Activated T-cell treated with anti-CD3 and anti-CD28 coated beads for 48 hours (primary cell): ENCODE results near the gene CCRL2.
"Not testable (repeated sequence)": the region's sequence is repeated elsewhere in the genome, so short reads cannot be mapped to it uniquely, and the experiment has no call there.

Experiments used
- DNase-seq: peaks from one replicate; pipeline ENCODE4 v3.0.0-alpha.2; 2020; ENCODE audit warnings: low read depth

The CCRL2 gene

DNA sequence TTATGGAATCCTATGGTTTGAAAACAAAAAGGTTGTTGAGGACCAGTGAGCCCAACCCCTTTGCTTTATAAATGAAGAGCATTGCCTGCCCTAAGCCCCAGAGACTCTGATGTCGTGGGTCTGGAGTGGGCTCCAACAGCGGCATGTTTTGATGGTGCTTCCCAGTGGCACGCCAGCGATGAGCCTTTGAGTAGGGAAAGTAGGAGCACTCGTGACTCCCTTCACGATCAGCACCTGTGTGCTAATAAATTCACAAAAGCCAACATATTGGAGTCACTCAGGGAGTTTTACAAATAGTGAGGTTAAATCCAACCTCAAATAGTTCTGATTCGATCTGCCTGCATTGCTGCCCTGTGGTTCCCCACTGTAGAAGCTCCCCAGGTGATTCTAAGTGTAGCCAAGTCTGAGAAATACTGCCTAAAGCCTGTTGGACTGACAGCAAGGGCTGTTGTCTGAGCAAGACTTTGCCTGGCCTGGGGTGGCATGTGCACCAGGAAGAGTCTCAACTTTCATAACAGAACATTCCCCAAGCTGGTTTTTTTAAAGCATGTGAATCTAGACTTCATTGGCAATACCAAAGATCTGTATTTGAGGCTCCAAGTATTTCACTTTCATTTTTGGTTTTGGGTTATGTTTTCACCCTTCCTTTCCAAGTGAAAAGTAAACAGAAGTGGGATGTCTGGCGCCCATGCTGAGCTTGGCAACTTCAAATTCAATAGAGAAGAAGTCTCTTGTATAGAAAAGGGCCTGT is 26.4 kb upstream of the CCRL2 start:
- DNase-seq = no peak

DNA sequence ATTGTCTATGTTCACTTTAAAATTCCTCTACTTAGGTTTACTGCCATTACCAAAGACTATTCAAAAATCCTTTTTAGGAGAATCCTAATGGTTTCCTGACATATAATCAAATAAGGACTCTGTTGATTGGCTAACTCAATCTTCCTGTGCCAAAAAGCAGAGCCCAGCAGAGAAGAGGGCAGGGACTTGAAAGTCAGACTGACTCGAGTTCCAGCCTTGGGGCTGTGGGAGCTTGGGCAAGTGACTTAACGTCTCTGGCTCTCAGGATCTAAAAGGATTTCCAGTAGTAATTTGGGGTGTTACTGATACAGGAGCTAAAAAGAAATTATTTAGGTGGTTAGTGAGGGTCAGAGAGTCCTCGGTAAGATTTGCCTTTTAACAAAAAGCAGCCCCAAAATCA is 25.4 kb upstream of the CCRL2 start:
- no peak for DNase-seq

DNA sequence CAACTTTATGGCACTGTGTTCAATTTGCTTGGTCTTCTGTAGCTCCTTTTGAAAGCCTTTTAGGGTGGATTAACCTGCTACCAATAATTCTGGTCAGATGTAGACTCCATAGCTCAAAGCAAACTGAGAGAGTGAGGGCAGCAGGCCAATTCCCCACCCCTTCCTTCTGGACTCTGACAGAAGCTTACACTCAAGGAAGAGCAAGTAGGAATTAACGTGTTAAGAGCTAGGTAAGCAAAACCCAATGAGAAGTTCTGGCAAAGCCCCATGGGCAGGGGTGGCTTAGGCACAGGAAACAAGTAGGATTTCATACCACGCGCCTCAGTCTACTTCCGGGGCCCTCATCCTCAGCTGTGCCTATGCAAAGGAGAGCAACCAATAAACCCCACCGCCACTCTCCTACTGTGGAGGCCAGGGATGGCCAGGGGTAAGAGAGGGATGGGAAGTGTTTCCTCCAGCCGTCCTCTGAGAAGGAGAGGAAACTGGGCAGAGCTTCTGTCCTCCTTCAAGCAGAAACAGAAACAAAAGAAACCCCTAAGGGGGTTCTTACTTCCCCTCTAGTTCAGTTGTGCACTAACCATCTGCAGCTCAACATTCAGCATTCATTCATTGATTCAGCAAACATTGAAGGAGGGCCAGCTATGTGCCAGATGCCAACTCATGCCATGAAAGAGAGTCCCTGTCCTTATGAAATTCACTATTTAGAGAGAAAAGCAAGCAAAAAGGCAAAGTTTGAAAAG is 23.7 kb upstream of the CCRL2 start:
- no peak for DNase-seq

DNA sequence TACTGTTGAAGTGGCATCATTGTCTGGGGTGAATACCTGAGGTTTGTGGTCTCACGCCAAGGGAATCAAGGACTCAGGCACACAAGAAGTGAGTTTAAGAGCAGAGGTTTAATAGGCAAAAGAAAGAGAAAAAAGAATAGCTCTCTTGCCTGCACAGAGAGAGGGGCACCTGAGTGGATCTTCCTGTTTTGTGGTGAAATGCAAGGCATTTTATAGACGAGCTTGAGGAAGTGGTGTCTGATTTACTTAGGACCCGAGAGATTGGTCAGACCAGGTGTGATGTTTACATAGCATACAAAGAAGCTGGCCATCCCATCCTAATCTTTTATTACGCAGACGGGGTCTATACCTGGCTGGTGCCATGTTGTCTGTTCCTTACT is 23.1 kb upstream of the CCRL2 start:
- no peak for DNase-seq

- no peak for DNase-seq
Measured at GRCh38 chr3:46386205-46386604, 20.9 kb upstream of the CCRL2 start.

GRCh38 chr3:46388847-46389246 is 18.2 kb upstream of the CCRL2 start:
- not testable (repeated sequence) for DNase-seq

GRCh38 chr3:46389306-46389705 is 17.8 kb upstream of the CCRL2 start:
- no peak for DNase-seq

DNA sequence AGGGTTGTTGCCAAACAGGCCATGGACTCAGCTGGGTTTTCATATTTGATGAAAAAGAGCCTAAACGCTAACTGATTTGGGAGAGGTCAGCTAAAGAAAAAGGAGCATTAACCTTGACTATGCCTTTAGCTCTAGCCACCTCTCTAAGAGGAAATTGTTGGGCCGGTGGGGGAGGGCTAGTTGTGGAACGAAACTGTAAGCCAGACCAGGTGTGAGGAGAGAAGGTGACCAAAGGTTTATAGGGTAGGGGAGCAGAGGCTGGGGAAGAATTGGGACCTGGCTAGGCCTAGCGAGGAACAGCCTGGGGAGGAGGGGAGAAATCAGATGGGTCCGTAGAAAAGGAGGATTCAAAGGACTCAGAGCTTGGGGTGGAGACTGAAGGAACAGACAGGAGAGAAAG is 15.5 kb upstream of the CCRL2 start:
- not testable (repeated sequence) for DNase-seq

DNA sequence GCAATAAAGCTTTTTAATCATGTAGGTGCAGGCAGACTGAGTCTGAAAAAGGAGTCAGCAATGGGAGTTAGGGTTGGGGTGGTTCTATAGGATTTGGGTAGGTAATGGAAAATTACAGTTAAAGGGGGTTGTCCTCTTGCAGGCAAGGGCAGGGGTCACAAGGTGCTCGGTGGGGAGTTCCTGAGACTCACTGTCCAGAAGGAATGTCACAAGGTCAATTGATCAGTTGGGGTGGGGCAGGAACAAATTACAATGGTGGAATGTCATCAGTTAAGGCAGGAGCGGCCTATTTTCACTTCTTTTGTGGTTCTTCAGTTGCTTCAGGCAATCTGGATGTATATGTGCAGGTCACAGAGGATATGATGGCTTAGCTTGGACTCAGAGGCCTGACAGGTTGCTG is 14.0 kb upstream of the CCRL2 start:
- DNase-seq = no peak

GRCh38 chr3:46393554-46394434 is 13.3 kb upstream of the CCRL2 start:
- DNase-seq = no peak

GRCh38 chr3:46395210-46395661 is 11.8 kb upstream of the CCRL2 start:
- no peak for DNase-seq

DNA sequence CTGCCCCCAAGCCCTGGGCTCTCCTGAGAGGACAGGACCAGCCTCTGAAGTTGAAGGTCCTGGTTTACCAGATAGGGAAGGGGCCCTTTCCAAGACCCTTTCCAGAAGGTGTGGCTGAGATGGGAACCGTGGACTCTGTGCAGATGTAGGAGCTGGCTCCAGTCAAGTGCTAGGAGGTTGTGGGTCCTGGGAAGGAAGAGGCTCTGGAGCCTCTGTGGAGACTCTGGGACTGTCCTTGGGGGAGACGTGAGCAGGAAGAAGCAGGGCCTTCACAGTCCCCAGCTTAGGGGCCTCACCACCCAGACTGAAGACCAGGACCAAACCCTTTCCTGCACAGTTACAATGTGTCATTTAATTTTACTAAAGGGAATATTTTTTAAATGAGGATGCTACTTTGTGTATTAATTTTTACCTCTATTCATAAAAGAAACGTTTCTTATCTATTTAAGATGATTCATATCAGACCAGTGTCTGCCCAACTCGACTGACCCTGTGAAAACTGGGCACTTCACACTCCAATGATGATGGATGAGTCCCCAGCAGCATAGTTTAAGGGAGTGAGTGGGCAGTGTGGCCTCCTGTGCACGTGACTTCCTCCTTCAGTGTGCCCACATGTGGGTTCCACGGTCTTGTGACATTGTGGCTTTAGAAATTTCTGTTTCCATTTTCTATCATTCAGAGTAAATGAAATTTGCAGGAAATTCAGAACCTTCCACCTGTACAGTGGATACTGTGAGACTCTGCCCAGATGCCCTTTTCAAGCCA is 11.1 kb upstream of the CCRL2 start:
- DNase-seq = no peak

- DNase-seq = no peak
Measured at GRCh38 chr3:46397111-46397510, 9.9 kb upstream of the CCRL2 start.

GRCh38 chr3:46398186-46398955 is 8.7 kb upstream of the CCRL2 start:
- DNase-seq = no peak

DNA sequence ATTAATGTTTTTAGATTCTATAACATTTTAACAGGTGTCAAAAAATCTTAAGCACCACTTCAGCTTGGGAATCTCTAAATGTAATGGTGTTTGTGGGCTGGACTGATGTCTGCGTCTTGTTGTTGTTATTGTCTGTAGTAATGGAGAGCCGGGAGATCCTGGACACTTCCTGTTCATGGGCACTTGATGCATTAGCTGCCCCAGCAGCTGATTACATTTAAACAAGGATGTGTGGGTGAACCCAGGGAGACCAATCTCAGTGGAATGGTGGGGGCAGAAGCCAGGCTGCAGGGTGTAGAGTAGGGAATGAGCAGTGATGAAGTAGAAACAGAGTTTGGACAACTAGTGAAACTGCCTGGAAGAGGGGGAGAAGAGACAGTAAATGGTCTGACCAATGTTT is 8.0 kb upstream of the CCRL2 start:
- no peak for DNase-seq

DNA sequence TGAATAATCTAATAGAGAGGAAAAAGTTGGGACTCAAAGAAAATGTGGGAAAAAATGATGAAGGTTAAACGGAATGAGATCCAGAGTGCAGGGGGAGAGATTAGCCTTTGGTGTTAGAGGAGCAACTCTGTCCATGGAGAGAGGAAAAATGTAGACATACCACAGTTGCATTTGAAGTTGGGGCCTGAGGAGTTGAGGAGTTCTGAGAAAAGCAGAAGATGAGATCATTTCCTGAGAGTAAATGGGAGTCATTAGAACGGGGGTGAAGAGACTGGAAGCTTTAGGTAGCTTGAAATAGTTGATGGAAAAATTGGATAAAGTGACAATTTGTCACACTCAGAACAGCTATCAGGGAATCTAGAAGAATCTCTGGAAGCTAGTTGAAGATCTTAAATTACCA is 7.5 kb upstream of the CCRL2 start:
- DNase-seq = no peak

DNA sequence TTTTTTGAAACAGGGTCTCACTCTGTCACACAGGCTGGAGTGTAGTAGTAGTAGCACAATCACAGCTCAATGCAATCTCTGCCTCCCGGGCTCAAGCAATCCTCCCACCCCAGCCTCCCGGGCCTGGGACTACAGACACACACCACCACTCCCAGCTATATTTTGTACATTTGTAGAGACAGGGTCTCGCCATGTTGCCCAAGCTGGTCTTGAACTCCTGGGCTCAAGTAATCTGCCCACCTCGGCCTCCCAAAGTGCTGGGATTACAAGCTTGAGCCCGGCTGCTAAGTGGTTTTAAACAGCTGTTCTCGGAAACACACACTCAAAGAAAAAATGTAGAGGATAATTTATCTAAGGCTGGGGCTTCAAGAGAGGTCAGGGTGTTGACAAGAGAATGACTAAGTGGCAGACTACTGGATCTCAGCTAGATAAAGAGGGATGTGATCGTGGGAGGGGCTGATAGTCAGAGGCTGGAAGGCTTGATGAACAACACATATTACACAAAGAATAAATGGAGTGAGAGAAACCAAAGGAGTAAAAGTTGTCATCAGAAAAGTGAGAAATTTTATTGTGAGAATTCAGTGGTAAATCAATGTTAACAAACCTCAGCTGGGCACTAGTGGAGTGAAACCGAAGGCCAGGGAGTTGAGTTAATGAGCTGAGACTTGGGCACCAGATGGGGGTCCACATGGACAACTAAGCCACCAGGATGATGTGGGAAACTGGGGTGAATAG is 6.9 kb upstream of the CCRL2 start:
- no peak for DNase-seq

DNA sequence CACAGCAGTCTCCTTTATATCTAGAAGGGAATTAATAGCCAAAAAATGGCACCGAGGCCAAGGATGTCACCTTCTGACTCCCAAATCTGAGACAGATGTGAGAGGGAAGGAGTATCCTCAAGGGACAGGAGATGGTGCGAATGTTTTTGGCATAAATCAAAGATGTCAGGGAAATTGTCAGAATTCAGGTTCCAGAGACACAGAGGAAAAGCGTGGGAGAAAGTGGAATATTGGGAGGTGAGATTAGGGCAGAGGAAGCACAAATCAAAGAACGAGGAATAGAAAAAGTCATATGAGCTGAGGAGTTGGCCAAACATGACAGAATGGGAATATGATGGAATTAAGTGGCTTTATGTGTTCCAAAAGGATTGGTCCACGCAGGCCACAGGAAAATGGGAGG is 6.2 kb upstream of the CCRL2 start:
- no peak for DNase-seq

DNA sequence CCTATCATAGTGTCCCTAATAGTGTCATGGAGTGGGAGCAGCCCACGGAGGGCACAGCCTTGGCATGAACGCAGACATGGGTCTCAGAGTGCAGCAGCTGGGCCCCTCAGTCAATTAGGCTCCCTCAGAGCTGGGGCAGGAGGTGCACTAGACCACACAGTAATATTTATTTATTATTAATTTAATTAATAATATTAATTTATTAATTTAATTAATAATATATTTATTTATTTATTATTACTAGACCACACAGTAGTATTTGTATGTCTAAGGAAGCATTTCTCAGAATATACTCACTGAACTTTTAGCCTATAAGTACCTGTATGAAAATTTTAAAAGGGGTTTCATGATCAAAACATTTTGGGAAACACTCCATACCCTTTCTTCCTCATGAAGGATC is 5.5 kb upstream of the CCRL2 start:
- no peak for DNase-seq

- DNase-seq = not testable (repeated sequence)
Measured at GRCh38 chr3:46402902-46403301, 4.2 kb upstream of the CCRL2 start.
